A549 (cell line): Measurements from ENCODE around the gene RAPSN. TPM values are rescaled to one million over a fixed set of nuclear protein-coding genes. Genes with fewer than 3 reads are reported as not detected.

Source experiments
- ATAC-seq, 2 experiments: fragments of 200-7000 bp in 1 of 2; fragments of >200 bp in 1 of 2; cut with Nextera tagmentation in 1 of 2; cut with Tn5 transposase in 1 of 2; 3 replicates each; pipeline versions ENCODE4 v1.8.0 to v1.9.1; 2018 to 2020; ENCODE audit warnings: mild to moderate bottlenecking in 1 of 2, moderate library complexity in 1 of 2
- CTCF ChIA-PET: fragments of 300-600 bp; sonication (Branson Sonifier 250); formaldehyde crosslinking; extraction: SDS; loops from one replicate; lab custom pipeline; 2021; ENCODE audit warnings: antibody characterized with exemption, inconsistent platforms; lab: Yijun Ruan, JAX
- POLR2A ChIA-PET: fragments of 350-600 bp; formaldehyde crosslinking; extraction: SDS; loops from one replicate; lab custom pipeline; 2021; ENCODE audit warnings: antibody characterized with exemption, inconsistent platforms; lab: Yijun Ruan, JAX
- DNase-seq, 2 experiments: peaks; one replicate each; pipeline versions ENCODE4 v3.0.0 to v3.0.0-alpha.2; 2011 to 2016; ENCODE audit warnings: low read depth in 1 of 2, low spot score in 1 of 2
- FAIRE-seq: peaks from 2 replicates; lab custom pipeline; 2011; peaks lifted over from hg19 to GRCh38; lab: Jason Lieb, UNC
- H3K27ac ChIP-seq, 2 experiments: fragments of >200 bp; sonication (Bioruptor Twin); formaldehyde crosslinking; 3 replicates each; pipeline ENCODE4 v1.5.1; 2016 to 2017
- H3K4me1 ChIP-seq: fragments of >200 bp; sonication (Bioruptor Twin); formaldehyde crosslinking; 3 replicates; pipeline ENCODE4 v1.6.1; 2016
- H3K4me2 ChIP-seq: fragments of >200 bp; sonication (Bioruptor Twin); formaldehyde crosslinking; 3 replicates; pipeline ENCODE4 v1.6.1; 2016
- H3K4me3 ChIP-seq: fragments of >200 bp; sonication (Bioruptor Twin); formaldehyde crosslinking; 3 replicates; pipeline ENCODE4 v1.5.1; 2016
- H3K9me3 ChIP-seq: fragments of >200 bp; sonication (Bioruptor Twin); formaldehyde crosslinking; 3 replicates; pipeline ENCODE4 v1.6.1; 2016
- EHF ChIP-seq: fragments of 250-450 bp; sonication (Bioruptor Pico); IDR thresholded peaks from 2 replicates; pipeline ENCODE4 v1.5.0; 2020; ENCODE audit warnings: mild to moderate bottlenecking
- EP300 ChIP-seq, 2 experiments: fragments of >200 bp; sonication (Bioruptor Twin); formaldehyde crosslinking; IDR thresholded peaks; 2 replicates in 1 of 2; 3 replicates in 1 of 2; pipeline ENCODE4 v1.6.1; 2016 to 2017
- FOSB ChIP-seq: fragments of 250-450 bp; sonication (Bioruptor Pico); IDR thresholded peaks from 2 replicates; pipeline ENCODE4 v1.5.0; 2020; ENCODE audit warnings: mild to moderate bottlenecking, moderate library complexity
- FOSL2 ChIP-seq, 2 experiments: fragments of 450-650 bp in 1 of 2; fragments of >200 bp in 1 of 2; sonication (Bioruptor Twin) in 1 of 2; formaldehyde crosslinking; IDR thresholded peaks; 2 replicates each; pipeline versions ENCODE4 v1.5.0 to v1.6.1; 2016 to 2020; ENCODE audit warnings: mild to moderate bottlenecking in 1 of 2, moderate library complexity in 1 of 2
- FOXS1 ChIP-seq: fragments of 250-450 bp; sonication (Bioruptor Pico); IDR thresholded peaks from 2 replicates; pipeline ENCODE4 v1.5.0; 2020; ENCODE audit warnings: mild to moderate bottlenecking, moderate library complexity
- HOXB13 ChIP-seq: fragments of 250-450 bp; sonication (Bioruptor Pico); IDR thresholded peaks from 2 replicates; pipeline ENCODE4 v1.5.0; 2020; ENCODE audit warnings: low read depth, mild to moderate bottlenecking, moderate library complexity
- MAZ ChIP-seq: fragments of 150-350 bp; IDR thresholded peaks from 2 replicates; pipeline ENCODE4 v1.6.1; 2014; ENCODE audit warnings: antibody characterized with exemption, low read depth, low read length, borderline replicate concordance
- MYC ChIP-seq: IDR thresholded peaks from 2 replicates; pipeline ENCODE4 v1.6.1; 2012; ENCODE audit warnings: mild to moderate bottlenecking, inconsistent platforms, low read length, improper control_type of control experiment, borderline replicate concordance
- RAD21 ChIP-seq, 2 experiments: fragments of >200 bp in 1 of 2; sonication (Bioruptor Twin) in 1 of 2; formaldehyde crosslinking in 1 of 2; IDR thresholded peaks in 1 of 2; conservative IDR thresholded peaks in 1 of 2; 2 replicates in 1 of 2; 3 replicates in 1 of 2; pipeline ENCODE4 v1.6.1; 2012 to 2018; ENCODE audit warnings: inconsistent platforms in 1 of 2
- RNF2 ChIP-seq: fragments of 200-600 bp; sonication (generic); IDR thresholded peaks from 2 replicates; pipeline ENCODE4 v1.6.1; 2016; ENCODE audit warnings: low read depth, mild to moderate bottlenecking, antibody characterized with exemption, moderate library complexity, borderline replicate concordance
- TFCP2L1 ChIP-seq: fragments of 250-450 bp; sonication (Bioruptor Pico); IDR thresholded peaks from 2 replicates; pipeline ENCODE4 v1.5.0; 2021; ENCODE audit warnings: mild to moderate bottlenecking
- ZC3H11A ChIP-seq: fragments of 450-650 bp; IDR thresholded peaks from 2 replicates; pipeline ENCODE4 v1.6.1; 2014; ENCODE audit warnings: antibody characterized with exemption, mild to moderate bottlenecking
- ZNF302 ChIP-seq: fragments of 250-450 bp; sonication (Bioruptor Pico); IDR thresholded peaks from 2 replicates; pipeline ENCODE4 v1.9.0; 2021; ENCODE audit warnings: inconsistent platforms, mild to moderate bottlenecking, moderate library complexity
- ZSCAN20 ChIP-seq: fragments of 250-450 bp; sonication (Bioruptor Pico); IDR thresholded peaks from 2 replicates; pipeline ENCODE4 v1.8.0; 2022; ENCODE audit warnings: mild to moderate bottlenecking, moderate library complexity
- WGBS: methylation state at CpG from one replicate; pipeline ENCODE4 v1.1.6; 2017; ENCODE audit errors: missing lambda C conversion rate; 5-methylcytosine and 5-hydroxymethylcytosine counted together
- polyA plus RNA-seq, 4 experiments: library from polyadenylated mRNA; depleted of rRNA in 3 of 4; stranded (reverse); fragments of >200 nt; fragmentation: RNase III in 1 of 4; extraction: RNeasy Plus Mini Kit Qiagen cat#74134 plus additional on column Dnase treatment in 1 of 4; gene quantifications; 2 replicates in 3 of 4; 3 replicates in 1 of 4; pipeline ENCODE4 v1.2.3, GENCODE V29; 2011 to 2017
- TF ChIP-seq, protein P1 (sequence below): IDR thresholded peaks from 2 replicates; pipeline ENCODE4 v1.6.1; 2012
- TF ChIP-seq, protein P2 (sequence below): fragments of 200-600 bp; sonication (generic); IDR thresholded peaks from 2 replicates; pipeline ENCODE4 v1.6.1; 2016; ENCODE audit warnings: antibody characterized with exemption, mild to moderate bottlenecking, moderate library complexity
- TF ChIP-seq, protein P3 (sequence below): fragments of 250-450 bp; sonication (Bioruptor Pico); IDR thresholded peaks from 2 replicates; pipeline ENCODE4 v1.5.0; 2020; ENCODE audit warnings: low read depth, mild to moderate bottlenecking, moderate library complexity
- TF ChIP-seq, protein P4 (sequence below): fragments of 450-650 bp; IDR thresholded peaks from 2 replicates; pipeline ENCODE4 v1.6.1; 2014; ENCODE audit warnings: antibody characterized with exemption
- TF ChIP-seq, protein P5 (sequence below): fragments of >200 bp; sonication (Bioruptor Twin); formaldehyde crosslinking; IDR thresholded peaks from 2 replicates; pipeline ENCODE4 v1.6.1; 2016
- TF ChIP-seq, protein P6 (sequence below): fragments of >200 bp; sonication (Bioruptor Twin); formaldehyde crosslinking; IDR thresholded peaks from 3 replicates; pipeline ENCODE4 v1.5.1; 2016
- TF ChIP-seq, protein P7 (sequence below): fragments of >200 bp; sonication (Bioruptor Twin); formaldehyde crosslinking; IDR thresholded peaks from 3 replicates; pipeline ENCODE4 v1.6.1; 2016
- TF ChIP-seq, protein P8 (sequence below): IDR thresholded peaks from 2 replicates; pipeline ENCODE4 v1.6.1; 2012; ENCODE audit warnings: low read depth, borderline replicate concordance
- TF ChIP-seq, protein P9 (sequence below): IDR thresholded peaks from 2 replicates; pipeline ENCODE4 v1.6.1; 2012

RAPSN gene
- polyA plus RNA-seq, 2 of the 4 experiments (the other 2 are of a cell fraction) = 0.12 to 0.17 TPM

DNA sequence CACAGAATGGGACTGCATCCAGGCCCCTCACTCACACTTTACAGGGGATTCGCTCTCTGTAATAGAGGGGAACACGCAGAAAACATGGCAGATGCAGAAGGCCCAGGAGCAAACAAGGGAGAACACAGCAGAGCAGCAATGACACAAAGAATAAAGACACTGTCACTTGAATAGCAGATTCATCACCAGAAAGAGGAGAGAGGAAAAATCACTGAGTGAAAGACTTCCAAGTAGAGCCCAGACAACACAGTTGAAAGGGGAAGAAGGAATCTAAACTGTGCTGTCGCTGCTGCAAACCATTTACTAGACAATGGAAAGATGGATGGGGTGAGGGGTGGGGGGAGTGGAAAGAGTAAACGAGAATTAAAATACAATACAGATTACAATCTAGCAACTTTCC lies 28.8 kb upstream of the RAPSN start:
- ChIA-PET POLR2A (no interaction called here), CTCF (interaction anchor here (1.3 to 1.6 kb wide), 2 partner anchors 10 to 14 kb away, joined by 3 to 4 read pairs; no protein-coding TSS in a partner anchor)
- Histone ChIP-seq H3K9me3 (no peaks in the 10 kb centered on the region), H3K4me1 (no peaks in the 10 kb centered on the region), H3K4me3 (no peak overlapping the region), H3K4me2 (no peak overlapping the region), H3K27ac (no peak overlapping the region)
- TF ChIP-seq, protein P1, sequence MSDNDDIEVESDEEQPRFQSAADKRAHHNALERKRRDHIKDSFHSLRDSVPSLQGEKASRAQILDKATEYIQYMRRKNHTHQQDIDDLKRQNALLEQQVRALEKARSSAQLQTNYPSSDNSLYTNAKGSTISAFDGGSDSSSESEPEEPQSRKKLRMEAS = no peak
- TF ChIP-seq, protein P2, sequence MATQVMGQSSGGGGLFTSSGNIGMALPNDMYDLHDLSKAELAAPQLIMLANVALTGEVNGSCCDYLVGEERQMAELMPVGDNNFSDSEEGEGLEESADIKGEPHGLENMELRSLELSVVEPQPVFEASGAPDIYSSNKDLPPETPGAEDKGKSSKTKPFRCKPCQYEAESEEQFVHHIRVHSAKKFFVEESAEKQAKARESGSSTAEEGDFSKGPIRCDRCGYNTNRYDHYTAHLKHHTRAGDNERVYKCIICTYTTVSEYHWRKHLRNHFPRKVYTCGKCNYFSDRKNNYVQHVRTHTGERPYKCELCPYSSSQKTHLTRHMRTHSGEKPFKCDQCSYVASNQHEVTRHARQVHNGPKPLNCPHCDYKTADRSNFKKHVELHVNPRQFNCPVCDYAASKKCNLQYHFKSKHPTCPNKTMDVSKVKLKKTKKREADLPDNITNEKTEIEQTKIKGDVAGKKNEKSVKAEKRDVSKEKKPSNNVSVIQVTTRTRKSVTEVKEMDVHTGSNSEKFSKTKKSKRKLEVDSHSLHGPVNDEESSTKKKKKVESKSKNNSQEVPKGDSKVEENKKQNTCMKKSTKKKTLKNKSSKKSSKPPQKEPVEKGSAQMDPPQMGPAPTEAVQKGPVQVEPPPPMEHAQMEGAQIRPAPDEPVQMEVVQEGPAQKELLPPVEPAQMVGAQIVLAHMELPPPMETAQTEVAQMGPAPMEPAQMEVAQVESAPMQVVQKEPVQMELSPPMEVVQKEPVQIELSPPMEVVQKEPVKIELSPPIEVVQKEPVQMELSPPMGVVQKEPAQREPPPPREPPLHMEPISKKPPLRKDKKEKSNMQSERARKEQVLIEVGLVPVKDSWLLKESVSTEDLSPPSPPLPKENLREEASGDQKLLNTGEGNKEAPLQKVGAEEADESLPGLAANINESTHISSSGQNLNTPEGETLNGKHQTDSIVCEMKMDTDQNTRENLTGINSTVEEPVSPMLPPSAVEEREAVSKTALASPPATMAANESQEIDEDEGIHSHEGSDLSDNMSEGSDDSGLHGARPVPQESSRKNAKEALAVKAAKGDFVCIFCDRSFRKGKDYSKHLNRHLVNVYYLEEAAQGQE = no peak
- TF ChIP-seq FOXS1 (CRISPR knock-in tag) = no peak
- TF ChIP-seq, protein P3, sequence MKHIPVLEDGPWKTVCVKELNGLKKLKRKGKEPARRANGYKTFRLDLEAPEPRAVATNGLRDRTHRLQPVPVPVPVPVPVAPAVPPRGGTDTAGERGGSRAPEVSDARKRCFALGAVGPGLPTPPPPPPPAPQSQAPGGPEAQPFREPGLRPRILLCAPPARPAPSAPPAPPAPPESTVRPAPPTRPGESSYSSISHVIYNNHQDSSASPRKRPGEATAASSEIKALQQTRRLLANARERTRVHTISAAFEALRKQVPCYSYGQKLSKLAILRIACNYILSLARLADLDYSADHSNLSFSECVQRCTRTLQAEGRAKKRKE (CRISPR knock-in tag) = no peak
- TF ChIP-seq, protein P4, sequence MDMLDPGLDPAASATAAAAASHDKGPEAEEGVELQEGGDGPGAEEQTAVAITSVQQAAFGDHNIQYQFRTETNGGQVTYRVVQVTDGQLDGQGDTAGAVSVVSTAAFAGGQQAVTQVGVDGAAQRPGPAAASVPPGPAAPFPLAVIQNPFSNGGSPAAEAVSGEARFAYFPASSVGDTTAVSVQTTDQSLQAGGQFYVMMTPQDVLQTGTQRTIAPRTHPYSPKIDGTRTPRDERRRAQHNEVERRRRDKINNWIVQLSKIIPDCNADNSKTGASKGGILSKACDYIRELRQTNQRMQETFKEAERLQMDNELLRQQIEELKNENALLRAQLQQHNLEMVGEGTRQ = no peak
- no peak for TF ChIP-seq TFCP2L1 (CRISPR knock-in tag)
- TF ChIP-seq FOSB (CRISPR knock-in tag) = no peak
- TF ChIP-seq ZSCAN20 (CRISPR knock-in tag) = no peak
- no peak for TF ChIP-seq RNF2
- TF ChIP-seq, protein P5, sequence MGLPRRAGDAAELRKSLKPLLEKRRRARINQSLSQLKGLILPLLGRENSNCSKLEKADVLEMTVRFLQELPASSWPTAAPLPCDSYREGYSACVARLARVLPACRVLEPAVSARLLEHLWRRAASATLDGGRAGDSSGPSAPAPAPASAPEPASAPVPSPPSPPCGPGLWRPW = no peak
- TF ChIP-seq, protein P6, sequence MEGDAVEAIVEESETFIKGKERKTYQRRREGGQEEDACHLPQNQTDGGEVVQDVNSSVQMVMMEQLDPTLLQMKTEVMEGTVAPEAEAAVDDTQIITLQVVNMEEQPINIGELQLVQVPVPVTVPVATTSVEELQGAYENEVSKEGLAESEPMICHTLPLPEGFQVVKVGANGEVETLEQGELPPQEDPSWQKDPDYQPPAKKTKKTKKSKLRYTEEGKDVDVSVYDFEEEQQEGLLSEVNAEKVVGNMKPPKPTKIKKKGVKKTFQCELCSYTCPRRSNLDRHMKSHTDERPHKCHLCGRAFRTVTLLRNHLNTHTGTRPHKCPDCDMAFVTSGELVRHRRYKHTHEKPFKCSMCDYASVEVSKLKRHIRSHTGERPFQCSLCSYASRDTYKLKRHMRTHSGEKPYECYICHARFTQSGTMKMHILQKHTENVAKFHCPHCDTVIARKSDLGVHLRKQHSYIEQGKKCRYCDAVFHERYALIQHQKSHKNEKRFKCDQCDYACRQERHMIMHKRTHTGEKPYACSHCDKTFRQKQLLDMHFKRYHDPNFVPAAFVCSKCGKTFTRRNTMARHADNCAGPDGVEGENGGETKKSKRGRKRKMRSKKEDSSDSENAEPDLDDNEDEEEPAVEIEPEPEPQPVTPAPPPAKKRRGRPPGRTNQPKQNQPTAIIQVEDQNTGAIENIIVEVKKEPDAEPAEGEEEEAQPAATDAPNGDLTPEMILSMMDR = no peak
- DNase-seq (no peak), FAIRE-seq (no peak), ATAC-seq (no peak)
- 85% methylated on average over 4 of the region's 4 CpGs for WGBS

DNA sequence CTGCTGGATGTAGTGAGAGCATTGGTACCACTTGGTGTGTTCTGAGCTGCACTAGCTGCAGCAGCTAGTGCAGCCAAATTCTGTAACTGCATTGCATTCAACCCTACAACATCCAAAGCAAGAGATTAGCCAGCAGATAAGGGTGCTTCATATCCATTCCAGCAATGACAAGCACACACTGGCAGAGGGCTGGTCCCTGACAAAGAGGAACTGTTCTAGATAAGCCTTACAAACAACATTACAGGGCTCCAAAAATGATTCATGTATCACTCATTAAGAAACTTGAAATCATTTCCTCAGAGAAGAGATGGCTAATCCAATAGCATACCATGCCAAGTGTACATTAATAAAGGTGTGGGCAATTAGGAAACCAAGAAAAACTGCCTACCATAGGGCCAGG lies 28.4 kb upstream of the RAPSN start:
- no peak for DNase-seq
- POLR2A ChIA-PET = no interaction called here
- H3K9me3 ChIP-seq = no peaks in the 10 kb centered on the region
- ATAC-seq = no peak
- no peaks in the 10 kb centered on the region for H3K4me1 ChIP-seq
- no peak overlapping the region for H3K4me3 ChIP-seq
- FAIRE-seq = no peak
- no peak overlapping the region for H3K27ac ChIP-seq
- CTCF ChIA-PET = interaction anchor here (1.5 kb wide), 1 partner anchor 22 kb away, joined by 3 read pairs; no protein-coding TSS in a partner anchor
- H3K4me2 ChIP-seq = no peak overlapping the region
- TF ChIP-seq EP300 (IDR thresholded peaks at IDR 0.05) = no peak
- TF ChIP-seq, protein P7, sequence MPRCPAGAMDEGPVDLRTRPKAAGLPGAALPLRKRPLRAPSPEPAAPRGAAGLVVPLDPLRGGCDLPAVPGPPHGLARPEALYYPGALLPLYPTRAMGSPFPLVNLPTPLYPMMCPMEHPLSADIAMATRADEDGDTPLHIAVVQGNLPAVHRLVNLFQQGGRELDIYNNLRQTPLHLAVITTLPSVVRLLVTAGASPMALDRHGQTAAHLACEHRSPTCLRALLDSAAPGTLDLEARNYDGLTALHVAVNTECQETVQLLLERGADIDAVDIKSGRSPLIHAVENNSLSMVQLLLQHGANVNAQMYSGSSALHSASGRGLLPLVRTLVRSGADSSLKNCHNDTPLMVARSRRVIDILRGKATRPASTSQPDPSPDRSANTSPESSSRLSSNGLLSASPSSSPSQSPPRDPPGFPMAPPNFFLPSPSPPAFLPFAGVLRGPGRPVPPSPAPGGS = no peak
- no peak for TF ChIP-seq MYC
- TF ChIP-seq, protein P3 (CRISPR knock-in tag) = no peak
- TF ChIP-seq, protein P8, sequence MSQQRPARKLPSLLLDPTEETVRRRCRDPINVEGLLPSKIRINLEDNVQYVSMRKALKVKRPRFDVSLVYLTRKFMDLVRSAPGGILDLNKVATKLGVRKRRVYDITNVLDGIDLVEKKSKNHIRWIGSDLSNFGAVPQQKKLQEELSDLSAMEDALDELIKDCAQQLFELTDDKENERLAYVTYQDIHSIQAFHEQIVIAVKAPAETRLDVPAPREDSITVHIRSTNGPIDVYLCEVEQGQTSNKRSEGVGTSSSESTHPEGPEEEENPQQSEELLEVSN = no peak
- TF ChIP-seq ZC3H11A = no peak
- no peak for TF ChIP-seq ZNF302 (CRISPR knock-in tag)
- TF ChIP-seq MAZ = no peak
- no peak for TF ChIP-seq FOSL2 (IDR thresholded peaks at IDR 0.05)
- TF ChIP-seq FOSL2 (CRISPR knock-in tag; IDR thresholded peaks at IDR 0.05) = no peak
- TF ChIP-seq, protein P9, sequence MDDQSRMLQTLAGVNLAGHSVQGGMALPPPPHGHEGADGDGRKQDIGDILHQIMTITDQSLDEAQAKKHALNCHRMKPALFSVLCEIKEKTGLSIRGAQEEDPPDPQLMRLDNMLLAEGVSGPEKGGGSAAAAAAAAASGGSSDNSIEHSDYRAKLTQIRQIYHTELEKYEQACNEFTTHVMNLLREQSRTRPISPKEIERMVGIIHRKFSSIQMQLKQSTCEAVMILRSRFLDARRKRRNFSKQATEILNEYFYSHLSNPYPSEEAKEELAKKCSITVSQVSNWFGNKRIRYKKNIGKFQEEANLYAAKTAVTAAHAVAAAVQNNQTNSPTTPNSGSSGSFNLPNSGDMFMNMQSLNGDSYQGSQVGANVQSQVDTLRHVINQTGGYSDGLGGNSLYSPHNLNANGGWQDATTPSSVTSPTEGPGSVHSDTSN = no peak
- no peak for TF ChIP-seq HOXB13 (CRISPR knock-in tag)
- TF ChIP-seq RAD21 (conservative IDR thresholded peaks at IDR 0.05 in 1 of 2, IDR thresholded peaks at IDR 0.05 in 1 of 2) = no peak
- TF ChIP-seq, protein P4 = no peak
- no peak for TF ChIP-seq EHF (CRISPR knock-in tag)
